ENCODE data around the gene MRFAP1. TPM values are rescaled to one million over a fixed set of nuclear protein-coding genes. Genes with fewer than 3 reads are reported as not detected.

Gene MRFAP1
- total and polyA plus RNA-seq, 10 of the 15 experiments (the other 5 are each of a cell fraction or from before 2014, with no cell fraction given) = 18.7 to 105 (median 80.8) TPM

GRCh38 chr4:6663596-6664393, 23.3 kb downstream of the MRFAP1 start:
- TF ChIP-seq USF1 (IDR thresholded peaks at IDR 0.05; ENCODE audit: borderline replicate concordance, extremely low read length, insufficient read depth, low read depth, low read length) = no peak
- peak; percentile 69 for TF ChIP-seq SUZ12 (IDR thresholded peaks at IDR 0.05; ENCODE audit: unreplicated experiment)
- no peak overlapping the region for H3K27ac ChIP-seq (ENCODE audit: control insufficient read depth, insufficient read depth)
- SMC1A ChIA-PET (ENCODE audit: uncharacterized antibody, unreplicated experiment) = no interaction called here

GRCh38 chr4:6665320-6665654, 24.8 kb downstream of the MRFAP1 start:
- Histone ChIP-seq H3K4me2 (ENCODE audit: control insufficient read depth, insufficient read depth) (no peak overlapping the region), H3K27me3 (replicated peaks in 1 of 2; ENCODE audit: control insufficient read depth in 2 of 2, insufficient read depth in 2 of 2, low read length in 1 of 2) (peaks cover 9 to 11% of the 10 kb centered on the region in 2 experiments), H3K4me3 (no peak overlapping the region), H3K36me3 (ENCODE audit: control insufficient read depth in 2 of 2, insufficient read depth in 2 of 2, low read length in 1 of 2) (no peaks in the 10 kb centered on the region), H4K20me1 (ENCODE audit: control insufficient read depth, insufficient read depth) (no peaks in the 10 kb centered on the region), H3K27ac (ENCODE audit: control insufficient read depth, insufficient read depth) (no peak overlapping the region), H3K4me1 (ENCODE audit: control insufficient read depth, insufficient read depth, low read length) (no peaks in the 10 kb centered on the region), H2AFZ (ENCODE audit: control insufficient read depth, low read depth, low read length) (no peak overlapping the region), H3K79me2 (ENCODE audit: control insufficient read depth, insufficient read depth, low read length) (no peaks in the 10 kb centered on the region), H3K9ac (ENCODE audit: control insufficient read depth, insufficient read depth, low read length) (no peak overlapping the region), H3K9me3 (replicated peaks; ENCODE audit: control insufficient read depth, insufficient read depth, low read length) (no peaks in the 10 kb centered on the region; the same call in 2 of the 3 replicates)
- intact Hi-C loops (cut with micrococcal nuclease; ENCODE audit: unreplicated experiment) (no loop called here), in situ Hi-C loops (cut with MboI) (no loop called here)
- ATAC-seq (no peak), FAIRE-seq (no peak), DNase-seq (ENCODE audit: low read depth, low spot score) (no peak)
- TF ChIP-seq BCL3 (IDR thresholded peaks at IDR 0.05; ENCODE audit: borderline replicate concordance, insufficient read depth, low read depth, low read length, poor library complexity, severe bottlenecking) (peak; percentile 69), SREBF2 (IDR thresholded peaks at IDR 0.05; ENCODE audit: low read length) (no peak), ZNF592 (IDR thresholded peaks at IDR 0.05) (no peak), PBX3 (IDR thresholded peaks at IDR 0.05; ENCODE audit: insufficient replicate concordance, low read depth, low read length) (peak; percentile 63), NFIC (IDR thresholded peaks at IDR 0.05; ENCODE audit: low read depth, low read length) (0 out of 2 replicates have a peak, but pooled peaks have one; percentile 44)
- ChIA-PET CTCF (no interaction called here), SMC1A (ENCODE audit: uncharacterized antibody, unreplicated experiment) (no interaction called here), RAD21 (ENCODE audit: unreplicated experiment) (no interaction called here), POLR2A (no interaction called here)
- BruUV-seq (replicated peaks) = no TSS peak
- WGBS (ENCODE audit: insufficient coverage, insufficient replicate concordance, low lambda C conversion rate, missing lambda C conversion rate) = 98% methylated on average over 9 of the region's 9 CpGs

More at GRCh38 chr4:6663596-6664393, 23.3 kb downstream of the MRFAP1 start:
- Histone ChIP-seq H3K79me2 (ENCODE audit: control insufficient read depth, insufficient read depth, low read length) (no peaks in the 10 kb centered on the region), H3K4me2 (ENCODE audit: control insufficient read depth, insufficient read depth) (no peak overlapping the region), H4K20me1 (ENCODE audit: control insufficient read depth, insufficient read depth) (no peaks in the 10 kb centered on the region), H3K9ac (ENCODE audit: control insufficient read depth, insufficient read depth, low read length) (no peak overlapping the region), H3K4me1 (ENCODE audit: control insufficient read depth, insufficient read depth, low read length) (no peaks in the 10 kb centered on the region), H2AFZ (ENCODE audit: control insufficient read depth, low read depth, low read length) (no peak overlapping the region), H3K36me3 (ENCODE audit: control insufficient read depth in 2 of 2, insufficient read depth in 2 of 2, low read length in 1 of 2) (no peaks in the 10 kb centered on the region), H3K9me3 (replicated peaks; ENCODE audit: control insufficient read depth, insufficient read depth, low read length) (no peaks in the 10 kb centered on the region; the same call in 2 of the 3 replicates), H3K27me3 (replicated peaks in 1 of 2; ENCODE audit: control insufficient read depth in 2 of 2, insufficient read depth in 2 of 2, low read length in 1 of 2) (peaks cover 9 to 14% of the 10 kb centered on the region in 2 experiments), H3K4me3 (no peak overlapping the region)
- FAIRE-seq (no peak), DNase-seq (ENCODE audit: low read depth, low spot score) (no peak), ATAC-seq (no peak)
- in situ Hi-C loops (cut with MboI) (no loop called here), intact Hi-C loops (cut with micrococcal nuclease; ENCODE audit: unreplicated experiment) (no loop called here)
- RAD21 ChIA-PET (ENCODE audit: unreplicated experiment) = no interaction called here
- POLR2A ChIA-PET = no interaction called here
- CTCF ChIA-PET = interaction anchor here (0.8 kb wide), 1 partner anchor 18 kb away, joined by 3 read pairs; no protein-coding TSS in a partner anchor
- no TSS peak for BruUV-seq (replicated peaks)
- 51% methylated on average over 53 of the region's 55 CpGs for WGBS (ENCODE audit: insufficient coverage, insufficient replicate concordance, low lambda C conversion rate, missing lambda C conversion rate)

Data from GM12878 (cell line).